H9 (cell line): Measurements from ENCODE around the gene AK9. TPM values are rescaled to one million over a fixed set of nuclear protein-coding genes. Genes with fewer than 3 reads are reported as not detected.

ENCODE experiments used
- DNase-seq: peaks from one replicate; pipeline ENCODE4 v3.0.0-alpha.2; 2017
- H2AFZ ChIP-seq: one replicate; pipeline ENCODE4 v1.6.1; 2013; ENCODE audit warnings: mild to moderate bottlenecking, low read length, control low read depth, moderate library complexity
- H2AK5ac ChIP-seq: 2 replicates; pipeline ENCODE4 v1.6.1; 2013; ENCODE audit warnings: low read length, control low read depth, mixed read lengths; ENCODE audit not compliant: insufficient read length
- H2BK120ac ChIP-seq: one replicate; pipeline ENCODE4 v1.6.1; 2013; ENCODE audit warnings: low read depth, mild to moderate bottlenecking, low read length, control low read depth, inconsistent platforms; ENCODE audit not compliant: poor library complexity, severe bottlenecking
- H2BK12ac ChIP-seq: 2 replicates; pipeline ENCODE4 v1.6.1; 2013; ENCODE audit warnings: low read length, control low read depth, mixed read lengths, low read depth; ENCODE audit not compliant: insufficient read length
- H2BK15ac ChIP-seq: 2 replicates; pipeline ENCODE4 v1.6.1; 2013; ENCODE audit warnings: low read depth, low read length, control low read depth
- H2BK20ac ChIP-seq: one replicate; pipeline ENCODE4 v1.6.1; 2013; ENCODE audit warnings: low read depth, mild to moderate bottlenecking, low read length, control low read depth, inconsistent platforms; ENCODE audit not compliant: poor library complexity, severe bottlenecking
- H2BK5ac ChIP-seq: 2 replicates; pipeline ENCODE4 v1.6.1; 2013; ENCODE audit warnings: low read length, control low read depth, mixed read lengths; ENCODE audit not compliant: insufficient read length
- H3K14ac ChIP-seq: 2 replicates; pipeline ENCODE4 v1.6.1; 2013; ENCODE audit warnings: low read length, control low read depth; ENCODE audit not compliant: insufficient read depth
- H3K18ac ChIP-seq: 2 replicates; pipeline ENCODE4 v1.6.1; 2013; ENCODE audit warnings: low read depth, mild to moderate bottlenecking, mixed read lengths, low read length, control low read depth; ENCODE audit not compliant: insufficient read length
- H3K23ac ChIP-seq: 2 replicates; pipeline ENCODE4 v1.6.1; 2013; ENCODE audit warnings: low read length, control low read depth, mixed read lengths, low read depth; ENCODE audit not compliant: insufficient read length
- H3K23me2 ChIP-seq: 2 replicates; pipeline ENCODE4 v1.6.1; 2013; ENCODE audit warnings: low read depth, mild to moderate bottlenecking, mixed read lengths, low read length, control low read depth; ENCODE audit not compliant: insufficient read length, poor library complexity, severe bottlenecking
- H3K27ac ChIP-seq: 2 replicates; pipeline ENCODE4 v1.5.1; 2013; ENCODE audit warnings: low read length, control low read depth, mixed read lengths, low read depth; ENCODE audit not compliant: insufficient read length
- H3K27me3 ChIP-seq: 2 replicates; pipeline ENCODE4 v1.6.1; 2013; ENCODE audit warnings: low read length, control low read depth, inconsistent platforms; ENCODE audit not compliant: insufficient read depth
- H3K4ac ChIP-seq: 2 replicates; pipeline ENCODE4 v1.6.1; 2013; ENCODE audit warnings: low read depth, mild to moderate bottlenecking, control low read depth, inconsistent platforms, low read length, moderate library complexity
- H3K4me1 ChIP-seq: 2 replicates; pipeline ENCODE4 v1.6.1; 2013; ENCODE audit warnings: low read length, control low read depth, inconsistent platforms; ENCODE audit not compliant: insufficient read depth
- H3K4me2 ChIP-seq: 2 replicates; pipeline ENCODE4 v1.6.1; 2013; ENCODE audit warnings: low read length, control low read depth, mixed read lengths; ENCODE audit not compliant: insufficient read length, insufficient read depth
- H3K56ac ChIP-seq: 2 replicates; pipeline ENCODE4 v1.6.1; 2013; ENCODE audit warnings: low read depth, mild to moderate bottlenecking, mixed read lengths, low read length, control low read depth; ENCODE audit not compliant: insufficient read length
- H3K79me1 ChIP-seq: 2 replicates; pipeline ENCODE4 v1.6.1; 2013; ENCODE audit warnings: low read depth, mild to moderate bottlenecking, moderate library complexity, low read length, control low read depth, inconsistent platforms; ENCODE audit not compliant: insufficient read depth, poor library complexity, severe bottlenecking
- H3K79me2 ChIP-seq: 2 replicates; pipeline ENCODE4 v1.6.1; 2013; ENCODE audit warnings: low read length, control low read depth, inconsistent platforms; ENCODE audit not compliant: insufficient read depth
- H3K9ac ChIP-seq: 2 replicates; pipeline ENCODE4 v1.6.1; 2013; ENCODE audit warnings: low read length, control low read depth, mixed read lengths; ENCODE audit not compliant: insufficient read length; ENCODE audit errors: extremely low read depth
- H3K9me3 ChIP-seq: one replicate; pipeline ENCODE4 v1.6.1; 2013; ENCODE audit warnings: low read depth, low read length, inconsistent platforms; ENCODE audit not compliant: control insufficient read depth
- H3T11ph ChIP-seq: one replicate; pipeline ENCODE4 v1.6.1; 2013; ENCODE audit warnings: mild to moderate bottlenecking, low read length, control low read depth, inconsistent platforms
- H4K20me1 ChIP-seq: one replicate; pipeline ENCODE4 v1.6.1; 2013; ENCODE audit not compliant: control insufficient read depth, insufficient read length, insufficient read depth
- H4K5ac ChIP-seq: 2 replicates; pipeline ENCODE4 v1.6.1; 2013; ENCODE audit warnings: low read depth, mild to moderate bottlenecking, mixed read lengths, low read length, control low read depth; ENCODE audit not compliant: insufficient read length
- H4K8ac ChIP-seq: replicated peaks from 2 replicates; pipeline ENCODE4 v1.6.1; 2013; ENCODE audit warnings: low read length, control low read depth, mixed read lengths, low read depth; ENCODE audit not compliant: insufficient read length
- H4K91ac ChIP-seq: 2 replicates; pipeline ENCODE4 v1.6.1; 2013; ENCODE audit warnings: low read depth, mild to moderate bottlenecking, moderate library complexity, mixed read lengths, low read length, control low read depth; ENCODE audit not compliant: insufficient read length
- H3K27ac Mint-ChIP-seq, 3 experiments: 2 replicates in 2 of 3; 3 replicates in 1 of 3; pipeline ENCODE4 v1.8.0; 2020 to 2021; ENCODE audit warnings: mixed read lengths in 3 of 3, mild to moderate bottlenecking in 1 of 3, moderate library complexity in 1 of 3
- H3K27me3 Mint-ChIP-seq: 2 replicates; pipeline ENCODE4 v1.8.0; 2021; ENCODE audit warnings: low read depth, mild to moderate bottlenecking, moderate library complexity, mixed read lengths
- H3K36me3 Mint-ChIP-seq, 3 experiments: 2 replicates in 2 of 3; 3 replicates in 1 of 3; pipeline ENCODE4 v1.8.0; 2020 to 2021; ENCODE audit warnings: low read depth in 3 of 3, mixed read lengths in 3 of 3; ENCODE audit not compliant: insufficient read depth in 1 of 3
- H3K4me1 Mint-ChIP-seq, 2 experiments: 2 replicates each; pipeline ENCODE4 v1.8.0; 2020; ENCODE audit warnings: mixed read lengths in 2 of 2
- H3K4me3 Mint-ChIP-seq, 2 experiments: 2 replicates in 1 of 2; 3 replicates in 1 of 2; pipeline ENCODE4 v1.8.0; 2020 to 2021; ENCODE audit warnings: mild to moderate bottlenecking in 2 of 2, mixed read lengths in 2 of 2, moderate library complexity in 1 of 2
- H3K9me3 Mint-ChIP-seq, 2 experiments: 2 replicates in 1 of 2; 3 replicates in 1 of 2; pipeline ENCODE4 v1.8.0; 2020; ENCODE audit warnings: mild to moderate bottlenecking in 2 of 2, mixed read lengths in 2 of 2, moderate library complexity in 1 of 2
- CTCF ChIP-seq: fragments of 200-600 bp; sonication (generic); conservative IDR thresholded peaks from 3 replicates; pipeline ENCODE4 v1.8.0; 2021; ENCODE audit warnings: antibody characterized with exemption, mild to moderate bottlenecking
- WGBS: extraction: QIAGEN DNeasy Blood & Tissue Kit; methylation state at CpG from one replicate; pipeline ENCODE4 v1.1.7; 2013; ENCODE audit warnings: missing lambda C conversion rate, low lambda C conversion rate, mixed read lengths; ENCODE audit not compliant: insufficient read length; ENCODE audit errors: extremely low coverage; 5-methylcytosine and 5-hydroxymethylcytosine counted together
- total RNA-seq: library from RNA; stranded (reverse); gene quantifications from 2 replicates; pipeline ENCODE4 v1.2.1, GENCODE V29; 2021

The AK9 gene
- total RNA-seq, 1 experiment from 2014 or later, result 2.3 TPM

DNA sequence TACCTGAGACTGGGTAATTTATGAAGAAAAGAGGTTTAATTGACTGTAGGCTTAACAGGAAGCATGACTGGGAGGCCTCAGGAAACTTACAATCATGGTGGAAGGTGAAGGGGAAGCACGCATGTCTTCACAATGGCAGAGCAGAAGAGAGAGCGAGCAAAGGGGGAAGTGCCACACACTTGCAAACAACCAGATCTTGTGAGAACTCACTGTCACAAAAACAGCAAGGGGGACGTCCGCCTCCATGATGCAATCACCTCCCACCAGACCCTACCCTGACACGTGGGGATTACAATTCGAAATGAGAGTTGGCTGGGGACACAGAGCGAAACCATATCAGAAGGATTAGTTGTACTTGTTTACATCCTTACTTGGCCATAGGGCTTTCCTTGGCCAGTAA, 49.8 kb upstream of the AK9 start:
- H2AFZ ChIP-seq, result no peak overlapping the region
- no peaks in the 10 kb centered on the region for H4K20me1 ChIP-seq
- H3T11ph ChIP-seq, result no peak overlapping the region
- no peaks in the 10 kb centered on the region for H3K27me3 ChIP-seq
- TF ChIP-seq CTCF, result no peak
- no peak overlapping the region for H2BK12ac ChIP-seq
- no peak overlapping the region for H3K9ac ChIP-seq
- Mint-ChIP-seq H3K27me3 (no peaks in the 10 kb centered on the region), H3K27ac (peak overlapping the region in 2 of 3 experiments; percentile 3 to 27; a peak in 3 of 7 replicates), H3K36me3 (peaks cover 10 to 25% (median 24%) of the 10 kb centered on the region in 3 experiments), H3K4me3 (no peak overlapping the region), H3K4me1 (peaks cover 25 to 33% of the 10 kb centered on the region in 2 experiments), H3K9me3 (no peaks in the 10 kb centered on the region; a peak in 1 of 5 replicates)
- no peaks in the 10 kb centered on the region for H3K9me3 ChIP-seq
- H4K8ac ChIP-seq, result no peak overlapping the region
- no peak overlapping the region for H3K27ac ChIP-seq
- no peak overlapping the region for H3K18ac ChIP-seq
- no peak overlapping the region for H3K56ac ChIP-seq
- no peaks in the 10 kb centered on the region for H3K79me2 ChIP-seq
- H2BK5ac ChIP-seq, result no peak overlapping the region
- no peak overlapping the region for H4K5ac ChIP-seq
- no peak overlapping the region for H2BK20ac ChIP-seq
- H3K4ac ChIP-seq, result no peak overlapping the region
- no peaks in the 10 kb centered on the region for H3K23me2 ChIP-seq
- no peak overlapping the region for H3K4me2 ChIP-seq
- H3K14ac ChIP-seq, result no peak overlapping the region
- no peaks in the 10 kb centered on the region for H3K79me1 ChIP-seq
- DNase-seq, result no peak
- H2BK15ac ChIP-seq, result no peak overlapping the region
- H3K23ac ChIP-seq, result no peak overlapping the region
- no CpG with 5 or more reads among the region's 7 CpGs for WGBS
- no peak overlapping the region for H2BK120ac ChIP-seq
- no peak overlapping the region for H4K91ac ChIP-seq
- no peak overlapping the region for H2AK5ac ChIP-seq
- H3K4me1 ChIP-seq, result peaks cover 7% of the 10 kb centered on the region; the same call in 1 of the 2 replicates
